Parathyroid adenoma (tissue), 2 donors: Measurements from ENCODE around the gene FBXW8.

Experiments
- H2AFZ ChIP-seq: fragments of 300-600 bp; sonication (generic); one replicate; pipeline ENCODE4 v1.7.0; 2017; ENCODE audit warnings: antibody characterized with exemption, mild to moderate bottlenecking
- H3K27ac ChIP-seq: fragments of 300-600 bp; sonication (generic); one replicate; pipeline ENCODE4 v1.7.0; 2017
- H3K27me3 ChIP-seq: fragments of 300-600 bp; sonication (generic); one replicate; pipeline ENCODE4 v1.7.0; 2017; ENCODE audit warnings: low read length; ENCODE audit not compliant: control insufficient read depth, insufficient read depth
- H3K36me3 ChIP-seq: fragments of 300-600 bp; sonication (generic); one replicate; pipeline ENCODE4 v1.7.0; 2017; ENCODE audit warnings: low read length; ENCODE audit not compliant: control insufficient read depth, insufficient read depth
- H3K4me1 ChIP-seq: fragments of 300-600 bp; sonication (generic); one replicate; pipeline ENCODE4 v1.7.0; 2017; ENCODE audit warnings: control low read depth
- H3K4me2 ChIP-seq: fragments of 300-600 bp; sonication (generic); one replicate; pipeline ENCODE4 v1.7.0; 2017; ENCODE audit warnings: low read length
- H3K4me3 ChIP-seq: fragments of 300-600 bp; sonication (generic); one replicate; pipeline ENCODE4 v1.7.0; 2017; ENCODE audit warnings: low read depth, low read length
- H3K79me2 ChIP-seq: fragments of 300-600 bp; sonication (generic); one replicate; pipeline ENCODE4 v1.7.0; 2017; ENCODE audit warnings: control low read depth
- H3K9ac ChIP-seq: fragments of 300-600 bp; sonication (generic); one replicate; pipeline ENCODE4 v1.7.0; 2017; ENCODE audit warnings: mild to moderate bottlenecking
- H3K9me3 ChIP-seq: fragments of 300-600 bp; sonication (generic); one replicate; pipeline ENCODE4 v1.7.0; 2017; ENCODE audit warnings: low read length; ENCODE audit not compliant: control insufficient read depth
- CTCF ChIP-seq: fragments of 300-600 bp; sonication (generic); IDR thresholded peaks from one replicate; pipeline ENCODE4 v1.7.0; 2017; ENCODE audit warnings: antibody characterized with exemption, mild to moderate bottlenecking
- donor health status: primary hyperparathyroidism.

Gene FBXW8

GRCh38 chr12:117060246-117060928 is 149.6 kb downstream of the FBXW8 start:
- Histone ChIP-seq H3K4me1 (peaks cover 12% of the 10 kb centered on the region), H3K9ac (no peak overlapping the region), H3K4me2 (no peak overlapping the region), H3K27ac (no peak overlapping the region), H3K79me2 (no peaks in the 10 kb centered on the region), H2AFZ (peak overlapping the region; percentile 36), H3K9me3 (no peaks in the 10 kb centered on the region), H3K27me3 (no peaks in the 10 kb centered on the region), H3K36me3 (no peaks in the 10 kb centered on the region), H3K4me3 (no peak overlapping the region)
- no peak for TF ChIP-seq CTCF

GRCh38 chr12:117060929-117061305 is 150.2 kb downstream of the FBXW8 start:
- no peaks in the 10 kb centered on the region for H3K36me3 ChIP-seq
- peaks cover 12% of the 10 kb centered on the region for H3K4me1 ChIP-seq
- no peak overlapping the region for H3K4me3 ChIP-seq
- no peaks in the 10 kb centered on the region for H3K9me3 ChIP-seq
- H2AFZ ChIP-seq, result peak overlapping the region; percentile 36
- no peak overlapping the region for H3K9ac ChIP-seq
- H3K27ac ChIP-seq, result no peak overlapping the region
- H3K4me2 ChIP-seq, result no peak overlapping the region
- TF ChIP-seq CTCF, result no peak
- H3K79me2 ChIP-seq, result no peaks in the 10 kb centered on the region
- no peaks in the 10 kb centered on the region for H3K27me3 ChIP-seq

GRCh38 chr12:117061555-117062079 is 150.9 kb downstream of the FBXW8 start:
- H3K9me3 ChIP-seq, result no peaks in the 10 kb centered on the region
- H3K36me3 ChIP-seq, result no peaks in the 10 kb centered on the region
- H3K4me2 ChIP-seq, result no peak overlapping the region
- no peak overlapping the region for H2AFZ ChIP-seq
- peaks cover 12% of the 10 kb centered on the region for H3K4me1 ChIP-seq
- H3K27ac ChIP-seq, result no peak overlapping the region
- no peaks in the 10 kb centered on the region for H3K79me2 ChIP-seq
- no peak overlapping the region for H3K9ac ChIP-seq
- no peak for TF ChIP-seq CTCF
- H3K4me3 ChIP-seq, result no peak overlapping the region
- H3K27me3 ChIP-seq, result no peaks in the 10 kb centered on the region

GRCh38 chr12:117063162-117063911 is 152.6 kb downstream of the FBXW8 start:
- Histone ChIP-seq H3K79me2 (no peaks in the 10 kb centered on the region), H3K27me3 (no peaks in the 10 kb centered on the region), H2AFZ (no peak overlapping the region), H3K9ac (no peak overlapping the region), H3K36me3 (no peaks in the 10 kb centered on the region), H3K4me1 (peaks cover 12% of the 10 kb centered on the region), H3K4me2 (no peak overlapping the region), H3K27ac (no peak overlapping the region), H3K4me3 (no peak overlapping the region), H3K9me3 (no peaks in the 10 kb centered on the region)
- no peak for TF ChIP-seq CTCF
